ENCODE results near the gene SHLD1.

Gene SHLD1

DNA sequence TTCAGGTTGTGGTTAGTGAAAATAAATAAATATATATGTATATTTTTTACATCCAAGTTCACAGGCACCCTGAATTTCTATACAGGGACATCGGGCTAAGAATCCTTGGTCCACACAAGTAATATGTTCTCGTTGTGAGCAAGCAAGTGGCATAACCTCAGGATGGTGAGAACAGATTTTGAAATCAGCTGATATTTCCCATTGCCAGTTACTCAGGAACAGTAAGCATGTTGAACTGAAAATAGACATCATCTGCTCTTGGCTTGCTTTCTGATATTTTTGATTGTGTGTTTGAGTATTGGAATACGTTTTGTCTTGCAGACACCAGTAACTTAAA lies 112.5 kb downstream of the SHLD1 start:
- Histone ChIP-seq H3K4me3 (ENCODE audit: low read depth, low read length) (no peak overlapping the region), H3K9me3 (ENCODE audit: severe bottlenecking) (no peaks in the 10 kb centered on the region), H3K36me3 (no peaks in the 10 kb centered on the region), H3K27ac (no peak overlapping the region), H3K27me3 (ENCODE audit: insufficient read depth, low read depth, severe bottlenecking) (no peaks in the 10 kb centered on the region)
- DNase-seq = no peak
- TF ChIP-seq, protein P1, sequence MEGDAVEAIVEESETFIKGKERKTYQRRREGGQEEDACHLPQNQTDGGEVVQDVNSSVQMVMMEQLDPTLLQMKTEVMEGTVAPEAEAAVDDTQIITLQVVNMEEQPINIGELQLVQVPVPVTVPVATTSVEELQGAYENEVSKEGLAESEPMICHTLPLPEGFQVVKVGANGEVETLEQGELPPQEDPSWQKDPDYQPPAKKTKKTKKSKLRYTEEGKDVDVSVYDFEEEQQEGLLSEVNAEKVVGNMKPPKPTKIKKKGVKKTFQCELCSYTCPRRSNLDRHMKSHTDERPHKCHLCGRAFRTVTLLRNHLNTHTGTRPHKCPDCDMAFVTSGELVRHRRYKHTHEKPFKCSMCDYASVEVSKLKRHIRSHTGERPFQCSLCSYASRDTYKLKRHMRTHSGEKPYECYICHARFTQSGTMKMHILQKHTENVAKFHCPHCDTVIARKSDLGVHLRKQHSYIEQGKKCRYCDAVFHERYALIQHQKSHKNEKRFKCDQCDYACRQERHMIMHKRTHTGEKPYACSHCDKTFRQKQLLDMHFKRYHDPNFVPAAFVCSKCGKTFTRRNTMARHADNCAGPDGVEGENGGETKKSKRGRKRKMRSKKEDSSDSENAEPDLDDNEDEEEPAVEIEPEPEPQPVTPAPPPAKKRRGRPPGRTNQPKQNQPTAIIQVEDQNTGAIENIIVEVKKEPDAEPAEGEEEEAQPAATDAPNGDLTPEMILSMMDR (IDR thresholded peaks at IDR 0.05; ENCODE audit: low read depth, low read length) = no peak

DNA sequence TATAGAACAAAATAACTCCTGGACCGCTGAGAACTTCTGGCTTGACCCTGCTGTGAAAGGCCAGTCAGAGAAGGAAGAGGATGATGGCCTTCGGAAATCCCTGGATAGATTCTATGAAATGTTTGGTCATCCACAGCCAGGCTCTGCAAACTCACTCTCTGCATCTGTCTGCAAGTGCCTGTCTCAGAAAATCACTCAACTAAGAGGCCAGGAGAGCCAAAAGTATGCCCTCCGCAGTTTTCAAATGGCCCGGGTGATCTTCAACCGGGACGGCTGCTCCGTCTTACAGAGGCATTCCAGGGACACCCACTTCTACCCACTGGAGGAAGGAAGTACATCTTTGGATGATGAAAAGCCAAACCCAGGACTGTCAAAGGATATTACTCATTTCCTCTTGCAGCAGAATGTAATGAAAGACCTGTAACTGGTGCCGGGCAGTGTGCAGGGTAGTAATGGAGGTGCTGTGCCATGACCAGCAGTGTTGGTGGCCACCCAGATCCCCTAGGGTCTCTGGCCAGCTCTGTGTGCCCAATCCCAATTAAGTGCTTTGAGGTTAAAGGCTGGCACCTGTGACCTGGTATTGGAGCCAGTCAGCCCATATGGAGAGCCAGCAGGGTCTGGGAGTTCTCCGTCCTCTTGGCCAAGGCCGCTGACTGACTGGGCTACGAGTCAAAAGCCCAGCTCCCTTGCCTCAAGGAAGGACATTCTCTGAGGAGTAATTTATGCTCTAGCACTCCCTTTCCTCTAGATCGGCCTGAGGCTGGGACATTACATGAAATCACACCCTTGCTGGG lies 113.0 kb downstream of the SHLD1 start:
- Histone ChIP-seq H3K36me3 (no peaks in the 10 kb centered on the region), H3K4me3 (ENCODE audit: low read depth, low read length) (no peak overlapping the region), H3K9me3 (ENCODE audit: severe bottlenecking) (no peaks in the 10 kb centered on the region), H3K27me3 (ENCODE audit: insufficient read depth, low read depth, severe bottlenecking) (no peaks in the 10 kb centered on the region), H3K27ac (peak overlapping the region; percentile 36; the same call in 1 of the 2 replicates)
- DNase-seq = peak; percentile 8
- TF ChIP-seq, protein P1 (IDR thresholded peaks at IDR 0.05; ENCODE audit: low read depth, low read length) = no peak

DNA sequence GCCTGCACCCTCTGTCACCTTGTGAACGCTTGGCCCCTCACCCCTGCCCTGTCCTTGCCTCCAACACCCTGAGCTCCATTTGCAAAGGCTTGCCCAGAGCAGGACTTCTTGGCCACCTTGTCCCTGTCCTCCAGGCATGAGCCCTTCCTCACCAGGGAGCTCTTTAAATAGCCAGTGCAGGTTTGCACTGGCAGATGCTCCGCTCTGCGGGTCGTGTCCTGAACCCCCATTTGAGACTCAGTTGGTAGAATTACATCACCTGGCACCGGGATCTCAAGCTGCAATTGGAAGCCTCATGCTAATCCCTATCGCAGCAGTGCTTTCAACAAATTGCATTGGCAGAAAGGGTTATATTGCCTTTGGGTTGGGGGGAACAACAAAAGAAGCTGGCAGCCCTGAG lies 114.2 kb downstream of the SHLD1 start:
- no peaks in the 10 kb centered on the region for H3K27me3 ChIP-seq (ENCODE audit: insufficient read depth, low read depth, severe bottlenecking)
- no peak overlapping the region for H3K4me3 ChIP-seq (ENCODE audit: low read depth, low read length)
- TF ChIP-seq, protein P1 (IDR thresholded peaks at IDR 0.05; ENCODE audit: low read depth, low read length) = no peak
- DNase-seq = peak; percentile 65
- H3K36me3 ChIP-seq = no peaks in the 10 kb centered on the region
- no peak overlapping the region for H3K27ac ChIP-seq
- H3K9me3 ChIP-seq (ENCODE audit: severe bottlenecking) = no peaks in the 10 kb centered on the region

DNA sequence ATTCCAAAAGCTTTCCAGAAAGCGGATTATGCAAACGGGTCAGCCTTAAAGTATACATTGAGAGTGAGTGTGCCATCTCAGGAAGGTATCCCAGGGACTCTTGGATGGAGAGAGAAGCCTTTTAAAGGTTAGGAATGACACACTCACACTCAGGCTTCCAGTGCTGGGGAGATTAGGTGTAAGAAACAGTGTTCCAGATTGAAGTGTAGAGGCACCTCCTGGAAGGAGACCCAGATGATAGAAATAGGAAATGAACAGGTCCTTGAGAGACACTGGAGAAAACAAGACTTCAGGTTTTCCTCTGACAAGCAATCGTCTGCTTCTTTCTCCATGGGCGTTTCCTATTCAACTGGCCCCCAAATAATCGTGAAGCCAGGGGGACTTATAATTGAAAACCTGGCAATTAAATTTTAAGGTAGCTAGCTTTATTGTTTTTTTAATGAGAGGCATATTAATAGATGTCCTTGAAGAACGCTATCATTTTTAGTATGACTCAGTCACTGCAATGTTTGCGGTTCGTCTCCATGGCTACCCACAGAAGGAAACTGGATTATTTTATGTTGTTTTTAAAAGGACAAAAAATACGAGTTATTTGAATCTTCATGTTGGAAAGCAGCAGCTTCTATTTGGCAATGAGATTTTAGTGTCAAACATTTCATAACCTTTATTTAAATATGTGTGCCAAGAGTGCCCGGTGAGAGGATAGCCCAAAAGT lies 114.8 kb downstream of the SHLD1 start:
- H3K27me3 ChIP-seq (ENCODE audit: insufficient read depth, low read depth, severe bottlenecking) = no peaks in the 10 kb centered on the region
- no peaks in the 10 kb centered on the region for H3K9me3 ChIP-seq (ENCODE audit: severe bottlenecking)
- no peaks in the 10 kb centered on the region for H3K36me3 ChIP-seq
- no peak for DNase-seq
- H3K4me3 ChIP-seq (ENCODE audit: low read depth, low read length) = no peak overlapping the region
- no peak overlapping the region for H3K27ac ChIP-seq
- TF ChIP-seq, protein P1 (IDR thresholded peaks at IDR 0.05; ENCODE audit: low read depth, low read length) = no peak

DNA sequence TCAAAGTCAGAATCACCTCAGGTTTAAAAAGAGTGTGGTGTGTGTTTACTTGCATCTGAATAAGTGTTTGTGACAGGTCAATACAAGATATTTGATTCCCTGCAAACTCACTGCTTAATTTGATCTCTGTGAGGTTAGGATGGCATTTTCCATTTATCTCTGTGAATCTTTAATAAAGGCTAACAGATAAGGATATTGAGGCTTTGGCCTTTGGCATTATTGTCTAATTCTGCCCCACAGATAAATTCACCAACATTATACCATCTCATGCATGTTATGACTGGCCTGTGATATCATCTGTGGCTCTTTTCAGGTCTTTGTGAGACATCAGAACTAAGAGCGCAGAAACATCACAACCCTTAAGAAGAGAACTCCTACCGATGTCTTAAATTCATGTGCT lies 115.4 kb downstream of the SHLD1 start:
- no peaks in the 10 kb centered on the region for H3K9me3 ChIP-seq (ENCODE audit: severe bottlenecking)
- H3K4me3 ChIP-seq (ENCODE audit: low read depth, low read length) = no peak overlapping the region
- H3K27ac ChIP-seq = no peak overlapping the region
- no peaks in the 10 kb centered on the region for H3K27me3 ChIP-seq (ENCODE audit: insufficient read depth, low read depth, severe bottlenecking)
- TF ChIP-seq, protein P1 (IDR thresholded peaks at IDR 0.05; ENCODE audit: low read depth, low read length) = no peak
- DNase-seq = no peak
- no peaks in the 10 kb centered on the region for H3K36me3 ChIP-seq

All from WERI-Rb-1 (cell line).